Endodermal cell (in vitro differentiated cells): ENCODE measurements around the gene CCL14. TPM values are rescaled to one million over a fixed set of nuclear protein-coding genes. Genes with fewer than 3 reads are reported as not detected.

Source experiments
- DNase-seq: peaks from one replicate; pipeline ENCODE4 v3.0.0-alpha.2; 2017
- H3K27ac ChIP-seq: 2 replicates; pipeline ENCODE4 v1.5.1; 2013; ENCODE audit warnings: mild to moderate bottlenecking, low read depth, low read length, moderate library complexity
- H3K27me3 ChIP-seq: 2 replicates; pipeline ENCODE4 v1.6.1; 2013; ENCODE audit warnings: mild to moderate bottlenecking, low read length, moderate library complexity; ENCODE audit not compliant: insufficient read depth, control insufficient read depth, poor library complexity, severe bottlenecking
- H3K36me3 ChIP-seq: 2 replicates; pipeline ENCODE4 v1.7.0; 2013; ENCODE audit warnings: mild to moderate bottlenecking, low read length, moderate library complexity; ENCODE audit not compliant: control insufficient read depth, insufficient read depth
- H3K4me1 ChIP-seq: one replicate; pipeline ENCODE4 v1.7.0; 2013; ENCODE audit warnings: low read length; ENCODE audit not compliant: control insufficient read depth, insufficient read depth
- H3K4me3 ChIP-seq: 2 replicates; pipeline ENCODE4 v1.5.1; 2013; ENCODE audit warnings: mild to moderate bottlenecking, low read length, moderate library complexity
- H3K9ac ChIP-seq: 2 replicates; pipeline ENCODE4 v1.6.1; 2013; ENCODE audit warnings: mild to moderate bottlenecking, low read length, moderate library complexity; ENCODE audit not compliant: poor library complexity, severe bottlenecking; ENCODE audit errors: extremely low read depth
- H3K9me3 ChIP-seq: 2 replicates; pipeline ENCODE4 v1.6.1; 2013; ENCODE audit warnings: mild to moderate bottlenecking, low read length, moderate library complexity; ENCODE audit not compliant: control insufficient read depth
- H3K27ac Mint-ChIP-seq: 2 replicates; pipeline ENCODE4 v1.8.0; 2020; ENCODE audit warnings: mixed read lengths
- H3K27me3 Mint-ChIP-seq: 2 replicates; pipeline ENCODE4 v1.8.0; 2021; ENCODE audit warnings: mild to moderate bottlenecking, mixed read lengths; ENCODE audit not compliant: insufficient read depth
- H3K36me3 Mint-ChIP-seq: 2 replicates; pipeline ENCODE4 v1.8.0; 2020; ENCODE audit warnings: low read depth, mixed read lengths
- H3K4me1 Mint-ChIP-seq: 2 replicates; pipeline ENCODE4 v1.8.0; 2020; ENCODE audit warnings: mixed read lengths
- H3K4me3 Mint-ChIP-seq: 2 replicates; pipeline ENCODE4 v1.8.0; 2020; ENCODE audit warnings: mild to moderate bottlenecking, moderate library complexity, mixed read lengths
- H3K9me3 Mint-ChIP-seq: 2 replicates; pipeline ENCODE4 v1.8.0; 2020; ENCODE audit warnings: mild to moderate bottlenecking, mixed read lengths
- CTCF ChIP-seq: fragments of 200-600 bp; sonication (generic); conservative IDR thresholded peaks from 2 replicates; pipeline ENCODE4 v1.5.0; 2021; ENCODE audit warnings: antibody characterized with exemption, mild to moderate bottlenecking
- WGBS, 2 experiments: methylation state at CpG; one replicate each; pipeline versions ENCODE4 v1.1.5 to v1.1.7; 2013; ENCODE audit warnings: missing lambda C conversion rate in 2 of 2, mixed read lengths in 1 of 2; ENCODE audit not compliant: insufficient coverage in 1 of 2, insufficient read length in 1 of 2; 5-methylcytosine and 5-hydroxymethylcytosine counted together
- long read RNA-seq, 4 experiments: library from polyadenylated mRNA in 2 of 4; library from RNA in 1 of 4; library from capped mRNA in 1 of 4; stranded (forward) in 3 of 4; unstranded in 1 of 4; transcript quantifications; one replicate each; pipeline ENCODE4 v2.0.0, GENCODE V29; 2020 to 2021; ENCODE audit warnings: inconsistent platforms in 1 of 4
- polyA plus RNA-seq, 2 experiments: library from polyadenylated mRNA; stranded (reverse); fragments of 50-300 nt; gene quantifications; one replicate each; pipeline ENCODE4 v1.2.3, GENCODE V29; 2013
- total RNA-seq, 2 donors: library from RNA; stranded (reverse); fragmentation: NEBNext Ultra II Directional in 1 of 2; extraction: Animal tissue kit (Norgen Biotek cat#: 25700) in 1 of 2; gene quantifications; 2 replicates in 1 of 2; 3 replicates in 1 of 2; pipeline ENCODE4 v1.2.1, GENCODE V29; 2021

CCL14 gene
- total RNA-seq = not detected
- polyA plus RNA-seq (2013, experiment 1 of 2) = not detected
- polyA plus RNA-seq (2013, experiment 2 of 2) = not detected
- long read RNA-seq, experiment 1 = 0 reads
- long read RNA-seq, experiment 2 = 0 reads
- long read RNA-seq, experiment 3 = 0 reads
- long read RNA-seq, experiment 4 = 0 reads

DNA sequence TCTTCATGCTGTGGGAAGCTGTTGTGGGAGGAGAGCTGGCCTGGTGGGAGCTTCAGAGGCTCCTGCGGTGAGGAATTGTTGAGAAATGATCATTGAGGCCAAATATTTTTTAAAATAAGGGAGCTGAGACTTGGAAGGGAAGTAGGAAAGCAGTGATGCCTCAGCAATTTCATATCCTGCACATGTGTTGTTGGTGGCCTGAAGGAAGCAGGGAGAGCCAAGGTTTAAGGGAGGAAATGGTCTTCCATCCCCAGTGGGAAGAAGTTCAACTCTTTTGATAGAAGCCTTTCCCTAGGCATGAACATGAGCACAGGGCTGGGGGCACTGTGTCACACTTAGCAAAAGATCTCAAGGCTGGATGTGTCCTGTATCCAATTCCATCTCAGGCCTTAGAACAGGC, at the start of gene CCL14:
Gene CCL14, minus strand, starts transcription at position 87 of the 400 bp plus-strand sequence. Its CDS starts 80 bp downstream, at position 7.
- no peaks in the 10 kb centered on the region for H3K9me3 ChIP-seq
- TF ChIP-seq CTCF = no peak
- H3K4me1 Mint-ChIP-seq = no peaks in the 10 kb centered on the region
- DNase-seq = no peak
- H3K4me1 ChIP-seq = no peaks in the 10 kb centered on the region
- no peak within 1 kb of the TSS for H3K4me3 ChIP-seq
- no peak within 1 kb of the TSS for H3K4me3 Mint-ChIP-seq
- H3K9me3 Mint-ChIP-seq = no peaks in the 10 kb centered on the region
- peaks cover 2% of the 10 kb centered on the region for H3K27me3 Mint-ChIP-seq
- 93% methylated on average over 1 of the region's 1 CpG; no CpG with 5 or more reads in 1 of the 2 experiments for WGBS, 2 experiments
- no peak within 1 kb of the TSS for H3K27ac ChIP-seq
- no peaks in the 10 kb centered on the region for H3K27me3 ChIP-seq
- no peaks in the 10 kb centered on the region for H3K36me3 ChIP-seq
- H3K9ac ChIP-seq = no peak within 1 kb of the TSS
- no peaks in the 10 kb centered on the region for H3K36me3 Mint-ChIP-seq
- H3K27ac Mint-ChIP-seq = no peak within 1 kb of the TSS

- no peaks in the 10 kb centered on the region for H3K9me3 ChIP-seq
- WGBS, 2 experiments = 63 to 92% methylated on average over 2 to 4 of the region's 4 CpGs
- no peaks in the 10 kb centered on the region for H3K36me3 Mint-ChIP-seq
- no peak overlapping the region for H3K4me3 ChIP-seq
- H3K9me3 Mint-ChIP-seq = no peaks in the 10 kb centered on the region
- H3K27ac Mint-ChIP-seq = no peak overlapping the region
- H3K27ac ChIP-seq = no peak overlapping the region
- no peaks in the 10 kb centered on the region for H3K36me3 ChIP-seq
- peaks cover 8% of the 10 kb centered on the region for H3K27me3 Mint-ChIP-seq
- no peak overlapping the region for H3K4me3 Mint-ChIP-seq
- no peak for TF ChIP-seq CTCF
- no peak for DNase-seq
- no peaks in the 10 kb centered on the region for H3K27me3 ChIP-seq
- no peaks in the 10 kb centered on the region for H3K4me1 ChIP-seq
- no peaks in the 10 kb centered on the region for H3K4me1 Mint-ChIP-seq
- H3K9ac ChIP-seq = no peak overlapping the region
These were observed 49.7 kb upstream of the CCL14 start for GRCh38 chr17:36036235-36036634.

- Mint-ChIP-seq H3K4me3 (no peak overlapping the region), H3K9me3 (no peaks in the 10 kb centered on the region), H3K27me3 (peaks cover 8% of the 10 kb centered on the region), H3K27ac (no peak overlapping the region), H3K4me1 (no peaks in the 10 kb centered on the region), H3K36me3 (no peaks in the 10 kb centered on the region)
- TF ChIP-seq CTCF = no peak
- Histone ChIP-seq H3K9me3 (no peaks in the 10 kb centered on the region), H3K27ac (no peak overlapping the region), H3K36me3 (no peaks in the 10 kb centered on the region), H3K27me3 (no peaks in the 10 kb centered on the region), H3K4me3 (no peak overlapping the region), H3K9ac (no peak overlapping the region), H3K4me1 (no peaks in the 10 kb centered on the region)
- no peak for DNase-seq
- 89 to 100% methylated on average over 1 to 3 of the region's 3 CpGs for WGBS, 2 experiments
These were observed 47.6 kb upstream of the CCL14 start for GRCh38 chr17:36034127-36034526.
